ENCODE measurements around the gene SFI1. TPM values are rescaled to one million over a fixed set of nuclear protein-coding genes. Genes with fewer than 3 reads are reported as not detected.

The SFI1 gene
- total RNA-seq, 1 donor from 2014 or later: 9.0 TPM

DNA sequence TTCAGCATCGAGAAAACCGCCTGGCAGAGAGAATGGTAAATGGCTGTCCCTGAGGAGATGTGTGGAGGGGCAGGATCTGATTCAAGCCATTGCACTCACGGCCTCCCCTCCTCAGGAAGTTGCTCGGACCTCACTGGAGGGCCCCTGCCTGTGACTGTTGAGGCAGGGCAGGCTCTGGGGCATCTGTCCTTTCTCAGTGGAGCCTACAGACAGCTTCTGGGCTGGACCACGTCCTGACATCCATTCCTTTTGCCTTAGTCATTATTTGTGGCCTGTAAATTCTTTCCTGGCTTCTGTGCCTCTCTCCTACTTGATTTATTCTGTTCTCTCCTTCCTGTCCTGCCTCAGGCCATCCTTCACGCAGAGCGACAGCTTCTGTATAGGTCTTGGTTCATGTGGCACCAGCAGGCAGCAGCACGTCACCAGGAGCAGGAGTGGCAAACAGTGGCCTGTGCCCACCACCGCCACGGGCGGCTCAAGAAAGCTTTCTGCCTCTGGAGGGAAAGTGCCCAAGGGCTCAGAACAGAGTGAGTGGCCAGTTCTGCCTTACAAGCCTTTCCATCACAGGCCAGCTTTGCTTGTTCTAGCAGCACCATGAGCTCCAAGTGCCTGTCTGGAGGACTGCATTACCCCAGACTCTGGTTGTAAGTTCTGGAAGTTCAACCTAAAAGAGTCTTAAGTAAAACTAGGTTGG lies 106.1 kb downstream of the SFI1 start:
- DNase-seq (ENCODE audit: low read depth): peak; percentile 27
- peaks cover 2% of the 10 kb centered on the region for H3K36me3 ChIP-seq (ENCODE audit: control insufficient read depth, insufficient read depth, low read length)
- TF ChIP-seq, protein P1, sequence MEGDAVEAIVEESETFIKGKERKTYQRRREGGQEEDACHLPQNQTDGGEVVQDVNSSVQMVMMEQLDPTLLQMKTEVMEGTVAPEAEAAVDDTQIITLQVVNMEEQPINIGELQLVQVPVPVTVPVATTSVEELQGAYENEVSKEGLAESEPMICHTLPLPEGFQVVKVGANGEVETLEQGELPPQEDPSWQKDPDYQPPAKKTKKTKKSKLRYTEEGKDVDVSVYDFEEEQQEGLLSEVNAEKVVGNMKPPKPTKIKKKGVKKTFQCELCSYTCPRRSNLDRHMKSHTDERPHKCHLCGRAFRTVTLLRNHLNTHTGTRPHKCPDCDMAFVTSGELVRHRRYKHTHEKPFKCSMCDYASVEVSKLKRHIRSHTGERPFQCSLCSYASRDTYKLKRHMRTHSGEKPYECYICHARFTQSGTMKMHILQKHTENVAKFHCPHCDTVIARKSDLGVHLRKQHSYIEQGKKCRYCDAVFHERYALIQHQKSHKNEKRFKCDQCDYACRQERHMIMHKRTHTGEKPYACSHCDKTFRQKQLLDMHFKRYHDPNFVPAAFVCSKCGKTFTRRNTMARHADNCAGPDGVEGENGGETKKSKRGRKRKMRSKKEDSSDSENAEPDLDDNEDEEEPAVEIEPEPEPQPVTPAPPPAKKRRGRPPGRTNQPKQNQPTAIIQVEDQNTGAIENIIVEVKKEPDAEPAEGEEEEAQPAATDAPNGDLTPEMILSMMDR (IDR thresholded peaks at IDR 0.05; ENCODE audit: insufficient read depth, low read length, severe bottlenecking): no peak
- no peaks in the 10 kb centered on the region for H3K27me3 ChIP-seq (ENCODE audit: control insufficient read depth, insufficient read depth, low read length)
- no peak for FAIRE-seq
- no peak overlapping the region for H3K4me3 ChIP-seq (ENCODE audit: low read depth, low read length)

DNA sequence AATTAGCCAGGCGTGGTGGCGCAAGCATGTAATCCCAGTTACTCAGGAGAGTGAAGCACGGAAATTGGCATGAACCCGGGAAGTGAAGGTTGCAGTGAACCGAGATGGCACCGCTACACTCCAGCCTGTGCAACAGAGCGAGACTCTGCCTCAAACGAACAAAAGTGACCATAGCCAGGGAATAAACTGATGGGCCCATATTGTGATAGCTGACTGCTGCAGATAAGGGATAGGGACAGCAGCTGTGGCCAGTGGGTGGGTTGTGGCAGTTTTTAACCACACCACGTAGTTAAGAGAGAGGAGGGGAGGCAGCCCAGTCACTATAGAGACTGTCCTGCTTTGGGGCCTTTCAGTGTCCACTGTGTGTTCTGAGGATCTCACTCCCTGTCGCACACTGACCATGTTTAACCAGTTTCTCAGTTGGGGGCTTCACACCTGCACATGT lies 106.8 kb downstream of the SFI1 start:
- Histone ChIP-seq H3K27me3 (ENCODE audit: control insufficient read depth, insufficient read depth, low read length) (no peaks in the 10 kb centered on the region), H3K36me3 (ENCODE audit: control insufficient read depth, insufficient read depth, low read length) (peaks cover 2% of the 10 kb centered on the region), H3K4me3 (ENCODE audit: low read depth, low read length) (no peak overlapping the region)
- TF ChIP-seq, protein P1 (IDR thresholded peaks at IDR 0.05; ENCODE audit: insufficient read depth, low read length, severe bottlenecking): no peak
- FAIRE-seq (no peak), DNase-seq (ENCODE audit: low read depth) (no peak)

DNA sequence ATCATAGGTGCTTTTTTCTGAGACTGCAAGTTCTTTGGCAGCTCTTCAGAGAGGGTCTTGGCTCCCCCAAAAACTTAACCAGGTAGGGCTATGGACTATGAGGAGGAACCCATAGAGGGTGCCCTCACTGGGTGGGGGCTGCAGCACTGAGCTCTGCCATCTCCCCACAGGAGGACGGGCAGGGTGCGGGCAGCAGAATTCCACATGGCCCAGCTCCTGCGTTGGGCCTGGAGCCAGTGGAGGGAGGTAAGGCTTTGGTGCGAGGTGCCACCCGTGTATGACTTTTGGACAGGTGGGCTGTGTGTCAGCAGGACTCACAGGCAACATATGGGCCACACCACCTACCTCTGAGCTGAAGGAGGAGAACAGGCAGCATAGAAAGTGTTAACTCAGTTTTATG lies 107.2 kb downstream of the SFI1 start:
- no peak for DNase-seq (ENCODE audit: low read depth)

DNA sequence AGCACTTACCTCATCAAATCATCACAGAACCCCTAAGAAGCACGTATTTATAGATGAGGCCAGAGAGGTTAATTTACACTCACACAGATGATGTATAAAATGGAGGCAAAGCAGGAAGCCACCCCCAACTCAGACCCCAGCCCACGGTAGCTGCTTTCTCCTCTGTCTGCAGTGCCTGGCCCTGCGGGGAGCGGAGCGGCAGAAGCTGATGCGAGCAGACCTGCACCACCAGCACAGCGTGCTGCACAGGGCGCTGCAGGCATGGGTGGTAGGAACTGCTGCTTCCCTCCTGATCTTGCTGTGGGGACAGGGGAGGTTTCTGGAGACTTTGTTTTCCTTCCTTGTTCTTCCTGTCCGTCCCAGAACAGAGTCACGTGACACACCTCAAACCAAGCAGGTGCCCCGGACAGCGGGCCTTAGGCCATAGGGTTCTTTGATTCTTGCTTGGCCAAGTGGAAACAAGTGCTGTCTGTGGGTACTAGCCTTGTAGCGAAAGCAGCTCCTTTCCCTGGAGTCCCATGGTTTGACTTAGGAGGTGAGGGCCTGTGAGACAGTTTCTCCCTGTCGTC lies 107.9 kb downstream of the SFI1 start:
- Histone ChIP-seq H3K27me3 (ENCODE audit: control insufficient read depth, insufficient read depth, low read length) (no peaks in the 10 kb centered on the region), H3K4me3 (ENCODE audit: low read depth, low read length) (no peak overlapping the region), H3K36me3 (ENCODE audit: control insufficient read depth, insufficient read depth, low read length) (peaks cover 2% of the 10 kb centered on the region)
- DNase-seq (ENCODE audit: low read depth) (no peak), FAIRE-seq (no peak)
- TF ChIP-seq, protein P1 (IDR thresholded peaks at IDR 0.05; ENCODE audit: insufficient read depth, low read length, severe bottlenecking): no peak

More for the DNA sequence above, 107.2 kb downstream of the SFI1 start:
- Histone ChIP-seq H3K36me3 (ENCODE audit: control insufficient read depth, insufficient read depth, low read length) (peaks cover 2% of the 10 kb centered on the region), H3K4me3 (ENCODE audit: low read depth, low read length) (no peak overlapping the region), H3K27me3 (ENCODE audit: control insufficient read depth, insufficient read depth, low read length) (no peaks in the 10 kb centered on the region)
- TF ChIP-seq, protein P1 (IDR thresholded peaks at IDR 0.05; ENCODE audit: insufficient read depth, low read length, severe bottlenecking): no peak
- peak; percentile 28 for FAIRE-seq

DNA sequence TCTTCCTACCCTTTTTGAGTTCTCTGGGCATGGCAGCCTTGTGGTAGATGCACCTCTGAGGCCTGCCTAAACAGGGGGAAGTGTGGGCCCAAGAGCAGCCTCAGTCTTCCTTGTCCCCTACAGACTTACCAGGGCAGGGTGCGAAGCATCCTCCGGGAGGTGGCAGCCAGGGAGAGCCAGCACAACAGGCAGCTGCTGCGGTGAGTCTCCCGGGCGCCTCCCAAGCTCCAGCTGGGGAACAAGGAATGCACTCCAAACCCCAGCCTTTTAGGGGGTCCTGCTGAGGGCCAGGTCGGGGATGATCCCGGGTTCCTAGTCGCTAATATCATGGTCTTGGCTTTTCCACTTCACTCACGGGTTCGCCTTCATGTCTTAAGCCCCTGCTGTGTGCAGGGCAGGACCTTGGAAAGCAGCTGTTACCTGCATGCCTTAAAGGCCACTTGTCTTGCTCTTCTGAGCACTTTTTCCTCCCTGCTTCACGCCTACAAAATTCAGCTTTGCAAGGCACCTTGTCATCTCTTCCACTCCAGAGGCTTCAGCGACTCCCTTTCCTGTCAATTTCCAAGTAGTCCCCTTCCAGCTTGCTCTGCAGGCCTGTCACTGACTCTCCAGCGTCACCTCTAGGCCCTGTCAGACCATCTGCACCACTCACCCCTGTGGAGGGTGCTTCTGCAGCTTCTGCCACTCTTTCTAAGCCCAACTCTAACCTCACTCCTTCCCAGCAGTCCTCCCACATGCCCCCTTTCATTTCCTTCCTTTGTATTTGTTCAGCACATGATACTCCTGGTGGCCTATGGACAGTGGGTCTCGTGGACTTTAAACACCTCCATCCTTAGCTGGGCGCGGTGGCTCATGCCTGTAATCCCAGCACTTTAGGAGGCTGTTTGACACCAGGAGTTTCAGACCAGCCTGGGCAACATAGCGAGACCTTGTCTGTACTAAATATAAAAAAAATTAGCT lies 108.7 kb downstream of the SFI1 start:
- FAIRE-seq: peak; percentile 18
- TF ChIP-seq, protein P1 (IDR thresholded peaks at IDR 0.05; ENCODE audit: insufficient read depth, low read length, severe bottlenecking): no peak
- Histone ChIP-seq H3K4me3 (ENCODE audit: low read depth, low read length) (no peak overlapping the region), H3K27me3 (ENCODE audit: control insufficient read depth, insufficient read depth, low read length) (no peaks in the 10 kb centered on the region), H3K36me3 (ENCODE audit: control insufficient read depth, insufficient read depth, low read length) (peaks cover 2% of the 10 kb centered on the region)
- no peak for DNase-seq (ENCODE audit: low read depth)

Measured in bronchial epithelial cell (primary cell).